Ectodermal cell (in vitro differentiated cells): ENCODE measurements around the gene SIGLEC10.

Source experiments
- H3K27ac ChIP-seq: 2 replicates; pipeline ENCODE4 v1.7.0; 2013; ENCODE audit warnings: mild to moderate bottlenecking, low read depth, low read length; ENCODE audit not compliant: insufficient read depth, poor library complexity, severe bottlenecking
- H3K27me3 ChIP-seq: 2 replicates; pipeline ENCODE4 v1.7.0; 2013; ENCODE audit warnings: mild to moderate bottlenecking, low read length; ENCODE audit not compliant: insufficient read depth, control insufficient read depth, poor library complexity, severe bottlenecking
- H3K36me3 ChIP-seq: one replicate; pipeline ENCODE4 v1.7.0; 2013; ENCODE audit warnings: low read length; ENCODE audit not compliant: control insufficient read depth, insufficient read depth
- H3K4me1 ChIP-seq: one replicate; pipeline ENCODE4 v1.7.0; 2013; ENCODE audit warnings: low read length; ENCODE audit not compliant: control insufficient read depth, insufficient read depth
- H3K4me3 ChIP-seq: 2 replicates; pipeline ENCODE4 v1.7.0; 2013; ENCODE audit warnings: low read depth, low read length, control low read depth; ENCODE audit not compliant: insufficient read depth
- H3K9me3 ChIP-seq: 2 replicates; pipeline ENCODE4 v1.7.0; 2013; ENCODE audit warnings: mild to moderate bottlenecking, low read length, moderate library complexity; ENCODE audit not compliant: control insufficient read depth
- WGBS, 2 experiments: methylation state at CpG; one replicate each; pipeline ENCODE4 v1.1.7; 2013; ENCODE audit warnings: missing lambda C conversion rate in 2 of 2; 5-methylcytosine and 5-hydroxymethylcytosine counted together

SIGLEC10 gene

GRCh38 chr19:51375504-51376221, 41.8 kb downstream of the SIGLEC10 start:
- no peaks in the 10 kb centered on the region for H3K9me3 ChIP-seq
- no peaks in the 10 kb centered on the region for H3K36me3 ChIP-seq
- no peaks in the 10 kb centered on the region for H3K4me1 ChIP-seq
- 81 to 82% methylated on average over 11 of the region's 11 CpGs for WGBS, 2 experiments
- H3K27me3 ChIP-seq: no peaks in the 10 kb centered on the region
- H3K27ac ChIP-seq: no peak overlapping the region
- no peak overlapping the region for H3K4me3 ChIP-seq

GRCh38 chr19:51372649-51373504, 44.6 kb downstream of the SIGLEC10 start, which contains the start of gene NKG7:
TSS of gene NKG7 (minus strand) at chr19:51372654. CDS start at chr19:51372535, 119 bp downstream.
- H3K9me3 ChIP-seq: no peaks in the 10 kb centered on the region
- no peaks in the 10 kb centered on the region for H3K36me3 ChIP-seq
- peaks cover 9% of the 10 kb centered on the region for H3K4me1 ChIP-seq
- WGBS, 2 experiments: 74 to 81% methylated on average over 6 to 9 of the region's 9 CpGs
- H3K27ac ChIP-seq: no peak within 1 kb of the TSS
- H3K4me3 ChIP-seq: no peak within 1 kb of the TSS
- no peaks in the 10 kb centered on the region for H3K27me3 ChIP-seq

GRCh38 chr19:51372021-51372648, 45.3 kb downstream of the SIGLEC10 start:
- Histone ChIP-seq H3K4me1 (peaks cover 9% of the 10 kb centered on the region), H3K9me3 (no peaks in the 10 kb centered on the region), H3K27ac (no peak overlapping the region), H3K36me3 (no peaks in the 10 kb centered on the region), H3K4me3 (no peak overlapping the region), H3K27me3 (no peaks in the 10 kb centered on the region)
- 93 to 94% methylated on average over 18 of the region's 18 CpGs for WGBS, 2 experiments

GRCh38 chr19:51371186-51371690, 46.2 kb downstream of the SIGLEC10 start:
- no peaks in the 10 kb centered on the region for H3K36me3 ChIP-seq
- no peak overlapping the region for H3K27ac ChIP-seq
- H3K27me3 ChIP-seq: no peaks in the 10 kb centered on the region
- no peak overlapping the region for H3K4me3 ChIP-seq
- no peaks in the 10 kb centered on the region for H3K9me3 ChIP-seq
- H3K4me1 ChIP-seq: peaks cover 9% of the 10 kb centered on the region
- WGBS, 2 experiments: 92% methylated on average over 8 of the region's 8 CpGs

GRCh38 chr19:51370230-51370629, 47.2 kb downstream of the SIGLEC10 start:
- Histone ChIP-seq H3K27me3 (no peaks in the 10 kb centered on the region), H3K27ac (no peak overlapping the region), H3K9me3 (no peaks in the 10 kb centered on the region), H3K4me3 (no peak overlapping the region), H3K4me1 (peaks cover 16% of the 10 kb centered on the region), H3K36me3 (no peaks in the 10 kb centered on the region)
- WGBS, 2 experiments: 90 to 93% methylated on average over 4 of the region's 4 CpGs

- H3K9me3 ChIP-seq: no peaks in the 10 kb centered on the region
- peak within 1 kb of the TSS; percentile 89 for H3K27ac ChIP-seq
- H3K27me3 ChIP-seq: no peaks in the 10 kb centered on the region
- H3K4me1 ChIP-seq: peaks cover 16% of the 10 kb centered on the region
- WGBS, 2 experiments: 62 to 66% methylated on average over 23 of the region's 23 CpGs
- peak within 1 kb of the TSS; percentile 86 for H3K4me3 ChIP-seq
- no peaks in the 10 kb centered on the region for H3K36me3 ChIP-seq
Observed at GRCh38 chr19:51368366-51369282, 48.8 kb downstream of the SIGLEC10 start, which contains the start of gene CLDND2. TSS of gene CLDND2 (minus strand) at chr19:51369003. CDS start at chr19:51368577, 426 bp downstream.

GRCh38 chr19:51367565-51368365, 49.7 kb downstream of the SIGLEC10 start:
- no peaks in the 10 kb centered on the region for H3K27me3 ChIP-seq
- H3K9me3 ChIP-seq: no peaks in the 10 kb centered on the region
- H3K27ac ChIP-seq: peak overlapping the region; percentile 89
- no peaks in the 10 kb centered on the region for H3K36me3 ChIP-seq
- peak overlapping the region; percentile 86 for H3K4me3 ChIP-seq
- WGBS, 2 experiments: 0% methylated on average over 64 of the region's 64 CpGs
- H3K4me1 ChIP-seq: peaks cover 16% of the 10 kb centered on the region

GRCh38 chr19:51367255-51367564, 50.2 kb downstream of the SIGLEC10 start:
- H3K4me1 ChIP-seq: peaks cover 16% of the 10 kb centered on the region
- no peaks in the 10 kb centered on the region for H3K27me3 ChIP-seq
- H3K4me3 ChIP-seq: peak overlapping the region; percentile 86
- peak overlapping the region; percentile 57 for H3K27ac ChIP-seq
- no peaks in the 10 kb centered on the region for H3K36me3 ChIP-seq
- H3K9me3 ChIP-seq: no peaks in the 10 kb centered on the region
- WGBS, 2 experiments: 0% methylated on average over 15 of the region's 15 CpGs
